Spleen (tissue), 7 donors: ENCODE measurements around the gene RPTN.

Experiments
- POLR2A ChIP-seq, 3 donors: fragments of 450-650 bp; IDR thresholded peaks; one replicate each; pipeline ENCODE4 v1.5.1; 2017; ENCODE audit warnings: antibody characterized with exemption in 3 of 3, mild to moderate bottlenecking in 1 of 3
- POLR2AphosphoS5 ChIP-seq, 3 donors: sonication (generic); formaldehyde crosslinking; IDR thresholded peaks; one replicate each; pipeline ENCODE4 v1.5.1; 2017; ENCODE audit warnings: antibody characterized with exemption in 3 of 3
- TF ChIP-seq, protein P1 (sequence below), 11 experiments: fragments of 200-600 bp in 7 of 11; fragments of 450-650 bp in 4 of 11; sonication (generic) in 4 of 11; IDR thresholded peaks in 8 of 11; conservative IDR thresholded peaks in 3 of 11; 1 replicate in 7 of 11; 2 replicates in 4 of 11; pipeline versions ENCODE4 v1.4.0 to v1.8.0; 2016 to 2021; ENCODE audit warnings: antibody characterized with exemption in 11 of 11, inconsistent platforms in 4 of 11, mild to moderate bottlenecking in 1 of 11
- donor health status: DM: no; HTN: no; CAD: no; lungs with moderate emphysema.
- donor health status: DM: no; HTN: no; CAD: no.
- donor health status: DM: no; HTN: no; CAD: no.

DNA sequence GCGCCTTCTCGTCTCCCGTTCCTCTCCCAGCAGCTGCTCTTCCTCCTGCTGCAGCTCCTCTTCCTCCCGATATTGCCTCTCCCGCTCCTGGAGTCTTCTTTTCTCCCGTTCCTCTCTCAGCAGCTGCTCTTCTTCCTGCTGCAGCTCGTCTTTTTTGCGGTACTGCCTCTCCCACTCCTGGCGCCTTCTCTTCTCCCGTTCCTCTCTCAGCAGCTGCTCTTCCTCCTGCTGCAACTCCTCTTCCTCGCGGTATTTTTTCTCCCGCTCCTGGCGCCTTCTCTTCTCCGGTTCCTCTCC, 49.1 kb downstream of the RPTN start:
- TF ChIP-seq, protein P1, sequence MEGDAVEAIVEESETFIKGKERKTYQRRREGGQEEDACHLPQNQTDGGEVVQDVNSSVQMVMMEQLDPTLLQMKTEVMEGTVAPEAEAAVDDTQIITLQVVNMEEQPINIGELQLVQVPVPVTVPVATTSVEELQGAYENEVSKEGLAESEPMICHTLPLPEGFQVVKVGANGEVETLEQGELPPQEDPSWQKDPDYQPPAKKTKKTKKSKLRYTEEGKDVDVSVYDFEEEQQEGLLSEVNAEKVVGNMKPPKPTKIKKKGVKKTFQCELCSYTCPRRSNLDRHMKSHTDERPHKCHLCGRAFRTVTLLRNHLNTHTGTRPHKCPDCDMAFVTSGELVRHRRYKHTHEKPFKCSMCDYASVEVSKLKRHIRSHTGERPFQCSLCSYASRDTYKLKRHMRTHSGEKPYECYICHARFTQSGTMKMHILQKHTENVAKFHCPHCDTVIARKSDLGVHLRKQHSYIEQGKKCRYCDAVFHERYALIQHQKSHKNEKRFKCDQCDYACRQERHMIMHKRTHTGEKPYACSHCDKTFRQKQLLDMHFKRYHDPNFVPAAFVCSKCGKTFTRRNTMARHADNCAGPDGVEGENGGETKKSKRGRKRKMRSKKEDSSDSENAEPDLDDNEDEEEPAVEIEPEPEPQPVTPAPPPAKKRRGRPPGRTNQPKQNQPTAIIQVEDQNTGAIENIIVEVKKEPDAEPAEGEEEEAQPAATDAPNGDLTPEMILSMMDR (IDR thresholded peaks at IDR 0.05 in 8 of 11, conservative IDR thresholded peaks at IDR 0.05 in 3 of 11): no peak
- no peak for TF ChIP-seq POLR2AphosphoS5 (IDR thresholded peaks at IDR 0.05)
- TF ChIP-seq POLR2A (IDR thresholded peaks at IDR 0.05): no peak
